PC-3 (cell line): ENCODE data around the gene CFAP221. TPM values are rescaled to one million over a fixed set of nuclear protein-coding genes. Genes with fewer than 3 reads are reported as not detected.

Source experiments
- ATAC-seq: fragments of 200-7000 bp; cut with Tn5 transposase; 2 replicates; pipeline ENCODE4 v1.9.1; 2020; ENCODE audit warnings: mild to moderate bottlenecking, moderate library complexity
- BruUV-seq: library from RNA; stranded (reverse); fragments of 400-500 nt; replicated peaks from 2 replicates; lab custom pipeline; 2021; lab: Mats Ljungman, UMichigan
- CTCF ChIA-PET: fragments of 300-600 bp; sonication (Branson Sonifier 250); formaldehyde crosslinking; loops from one replicate; lab custom pipeline; 2022; ENCODE audit warnings: antibody characterized with exemption; lab: Charles Lee
- POLR2A ChIA-PET: fragments of 300-600 bp; sonication (Branson Sonifier 250); formaldehyde crosslinking; loops from one replicate; lab custom pipeline; 2022; ENCODE audit warnings: antibody characterized with exemption; ENCODE audit not compliant: unreplicated experiment; lab: Charles Lee
- DNase-seq: peaks from one replicate; pipeline ENCODE4 v3.0.0-alpha.2; 2015
- H2AFZ ChIP-seq: fragments of 300-600 bp; sonication (generic); 2 replicates; pipeline ENCODE4 v1.6.0; 2016; ENCODE audit warnings: antibody characterized with exemption, low read length
- H3F3A ChIP-seq: fragments of 300-600 bp; sonication (generic); one replicate; pipeline ENCODE4 v1.6.0; 2017; ENCODE audit warnings: antibody characterized with exemption, low read length, control low read depth, mild to moderate bottlenecking; ENCODE audit not compliant: unreplicated experiment
- H3K27ac ChIP-seq: fragments of 300-600 bp; sonication (generic); 2 replicates; pipeline ENCODE4 v1.5.1; 2016; ENCODE audit warnings: mild to moderate bottlenecking, low read length
- H3K27me3 ChIP-seq: fragments of 300-600 bp; sonication (generic); 2 replicates; pipeline ENCODE4 v1.6.1; 2016; ENCODE audit warnings: low read length, mixed read lengths
- H3K36me3 ChIP-seq: fragments of 300-600 bp; sonication (generic); 2 replicates; pipeline ENCODE4 v1.6.1; 2016; ENCODE audit warnings: low read depth, mixed run types, low read length, mixed read lengths
- H3K4me1 ChIP-seq: fragments of 300-600 bp; sonication (generic); 2 replicates; pipeline ENCODE4 v1.5.1; 2016; ENCODE audit warnings: low read length; ENCODE audit not compliant: insufficient read depth
- H3K4me2 ChIP-seq: fragments of 300-600 bp; sonication (generic); 2 replicates; pipeline ENCODE4 v1.6.0; 2016; ENCODE audit warnings: low read length
- H3K4me3 ChIP-seq: fragments of 300-600 bp; sonication (generic); 2 replicates; pipeline ENCODE4 v1.5.1; 2016; ENCODE audit warnings: mild to moderate bottlenecking, low read length, mixed read lengths
- H3K79me2 ChIP-seq: fragments of 300-600 bp; sonication (generic); 2 replicates; pipeline ENCODE4 v1.6.1; 2017; ENCODE audit warnings: low read length, mixed read lengths
- H3K9ac ChIP-seq: fragments of 300-600 bp; sonication (generic); 2 replicates; pipeline ENCODE4 v1.6.0; 2016; ENCODE audit warnings: mild to moderate bottlenecking, low read length
- H3K9me2 ChIP-seq: fragments of 300-600 bp; sonication (generic); replicated peaks from 2 replicates; pipeline ENCODE4 v1.6.1; 2016; ENCODE audit warnings: mixed run types, low read length, mixed read lengths
- H3K9me3 ChIP-seq: fragments of 300-600 bp; sonication (generic); 2 replicates; pipeline ENCODE4 v1.6.1; 2016; ENCODE audit warnings: low read length, mixed read lengths
- H4K20me1 ChIP-seq: fragments of 300-600 bp; sonication (generic); 2 replicates; pipeline ENCODE4 v1.6.1; 2016; ENCODE audit warnings: low read length, mixed read lengths
- CTCF ChIP-seq: fragments of 300-600 bp; sonication (generic); conservative IDR thresholded peaks from 2 replicates; pipeline ENCODE4 v1.5.1; 2017; ENCODE audit warnings: antibody characterized with exemption, low read depth, mild to moderate bottlenecking, low read length
- EZH2 ChIP-seq: fragments of 300-600 bp; sonication (generic); IDR thresholded peaks from one replicate; pipeline ENCODE4 v1.6.1; 2017; ENCODE audit warnings: antibody characterized with exemption, mild to moderate bottlenecking, low read length; ENCODE audit not compliant: unreplicated experiment
- EZH2phosphoT487 ChIP-seq: fragments of 300-600 bp; sonication (generic); IDR thresholded peaks from 2 replicates; pipeline ENCODE4 v1.6.1; 2018; ENCODE audit warnings: mild to moderate bottlenecking, antibody characterized with exemption, low read length, borderline replicate concordance
- intact Hi-C: fragments of 100-400 bp; cut with micrococcal nuclease; formaldehyde crosslinking; loops from 2 replicates; pipeline ENCODE4 v1.9.0; 2023
- total RNA-seq: library from RNA; depleted of rRNA; stranded (reverse); fragments of >200 nt; gene quantifications from 2 replicates; pipeline ENCODE4 v1.2.3, GENCODE V29; 2014

Gene CFAP221
- total RNA-seq, 1 experiment from 2014 or later, result not detected

DNA sequence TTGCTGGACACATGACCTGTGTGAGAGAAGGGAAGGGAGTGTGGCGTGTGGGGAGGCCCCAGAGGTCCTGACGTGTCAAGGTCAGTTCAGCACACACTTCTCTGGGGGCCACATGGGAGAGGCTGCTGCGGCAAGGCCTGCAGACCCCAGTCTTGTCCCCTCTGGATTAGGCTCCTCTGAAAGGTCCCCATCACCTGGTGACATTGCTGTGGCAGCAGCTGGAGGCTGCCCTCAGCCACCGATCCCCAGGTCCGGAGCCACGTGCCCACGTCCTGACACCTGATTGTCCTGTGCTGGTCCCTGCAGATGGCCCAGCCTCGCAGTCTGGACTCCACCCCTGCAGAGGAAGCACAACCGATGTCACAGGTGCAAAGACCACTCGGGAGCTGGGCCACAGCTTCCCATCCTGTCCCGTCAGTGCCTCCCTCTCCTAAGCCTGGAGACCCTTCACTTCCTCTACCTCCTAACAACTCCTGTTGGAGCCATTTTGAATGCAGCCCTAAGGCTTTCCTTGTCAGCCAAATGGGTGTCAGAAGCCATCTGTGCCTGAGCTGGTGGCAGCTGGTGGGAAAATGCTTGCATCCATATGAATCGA, 147.5 kb downstream of the CFAP221 start:
- no peak overlapping the region for H2AFZ ChIP-seq
- H3K4me1 ChIP-seq, result no peaks in the 10 kb centered on the region
- no peak overlapping the region for H3K27ac ChIP-seq
- no peaks in the 10 kb centered on the region for H3F3A ChIP-seq
- no TSS peak for BruUV-seq
- H3K27me3 ChIP-seq, result no peaks in the 10 kb centered on the region
- H4K20me1 ChIP-seq, result no peaks in the 10 kb centered on the region
- DNase-seq (no peak), ATAC-seq (no peak)
- no peaks in the 10 kb centered on the region for H3K9me2 ChIP-seq
- POLR2A ChIA-PET, result interaction anchor here (0.6 kb wide), 1 partner anchor 55 kb away, joined by 3 read pairs; no protein-coding TSS in a partner anchor
- no peaks in the 10 kb centered on the region for H3K79me2 ChIP-seq
- CTCF ChIA-PET, result no interaction called here
- H3K4me3 ChIP-seq, result no peak overlapping the region
- no peak overlapping the region for H3K9ac ChIP-seq
- no peak overlapping the region for H3K4me2 ChIP-seq
- H3K36me3 ChIP-seq, result no peaks in the 10 kb centered on the region
- no peaks in the 10 kb centered on the region for H3K9me3 ChIP-seq
- intact Hi-C loops, result no loop called here
- TF ChIP-seq CTCF, result no peak
- no peak for TF ChIP-seq EZH2phosphoT487
- no peak for TF ChIP-seq EZH2

GRCh38 chr2:119692310-119692709, 148.1 kb downstream of the CFAP221 start:
- H3K36me3 ChIP-seq, result no peaks in the 10 kb centered on the region
- no peak overlapping the region for H3K4me3 ChIP-seq
- POLR2A ChIA-PET, result interaction anchor here (0.6 kb wide), 1 partner anchor 55 kb away, joined by 3 read pairs; no protein-coding TSS in a partner anchor
- no peak for TF ChIP-seq EZH2
- TF ChIP-seq EZH2phosphoT487, result no peak
- no peak for TF ChIP-seq CTCF
- DNase-seq (no peak), ATAC-seq (no peak)
- H3K4me2 ChIP-seq, result no peak overlapping the region
- H3K9me2 ChIP-seq, result no peaks in the 10 kb centered on the region
- no peaks in the 10 kb centered on the region for H3K27me3 ChIP-seq
- no peaks in the 10 kb centered on the region for H4K20me1 ChIP-seq
- intact Hi-C loops, result no loop called here
- no peaks in the 10 kb centered on the region for H3K79me2 ChIP-seq
- CTCF ChIA-PET, result no interaction called here
- no peaks in the 10 kb centered on the region for H3K4me1 ChIP-seq
- H3F3A ChIP-seq, result no peaks in the 10 kb centered on the region
- H3K9me3 ChIP-seq, result no peaks in the 10 kb centered on the region
- no peak overlapping the region for H3K9ac ChIP-seq
- no peak overlapping the region for H3K27ac ChIP-seq
- no peak overlapping the region for H2AFZ ChIP-seq
- BruUV-seq, result no TSS peak

DNA sequence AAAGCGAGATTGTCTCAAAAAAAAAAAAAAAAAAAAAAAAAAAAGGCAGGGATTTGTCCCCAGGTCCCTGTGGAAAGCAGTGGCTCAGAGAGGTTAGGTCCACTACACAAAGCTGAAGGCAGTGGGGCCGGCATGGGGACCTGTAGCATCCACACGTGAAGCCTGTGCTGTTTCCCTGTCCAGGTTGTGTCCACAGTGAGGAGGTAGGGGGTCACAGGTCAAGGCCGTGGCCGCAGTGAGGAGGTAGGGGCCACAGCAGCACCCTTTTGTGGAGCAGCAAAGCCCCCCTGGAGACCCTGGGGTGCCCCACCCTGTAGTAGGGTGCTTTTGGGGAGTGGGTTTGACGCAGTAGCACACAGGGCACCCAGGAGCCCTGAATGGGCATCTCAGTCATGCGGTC, 148.7 kb downstream of the CFAP221 start:
- H3K27me3 ChIP-seq, result no peaks in the 10 kb centered on the region
- ATAC-seq (no peak), DNase-seq (no peak)
- ChIA-PET POLR2A (no interaction called here), CTCF (no interaction called here)
- H3K9ac ChIP-seq, result no peak overlapping the region
- TF ChIP-seq EZH2 (no peak), EZH2phosphoT487 (no peak), CTCF (no peak)
- intact Hi-C loops, result no loop called here
- no peak overlapping the region for H2AFZ ChIP-seq
- no peaks in the 10 kb centered on the region for H3K9me2 ChIP-seq
- no peaks in the 10 kb centered on the region for H3F3A ChIP-seq
- no peak overlapping the region for H3K4me3 ChIP-seq
- H4K20me1 ChIP-seq, result no peaks in the 10 kb centered on the region
- H3K9me3 ChIP-seq, result no peaks in the 10 kb centered on the region
- no peaks in the 10 kb centered on the region for H3K79me2 ChIP-seq
- no TSS peak for BruUV-seq
- H3K36me3 ChIP-seq, result no peaks in the 10 kb centered on the region
- H3K27ac ChIP-seq, result no peak overlapping the region
- no peaks in the 10 kb centered on the region for H3K4me1 ChIP-seq
- H3K4me2 ChIP-seq, result no peak overlapping the region
